NT2/D1 (cell line): ENCODE measurements around the gene SFTPA2.

Experiments used
- YY1 ChIP-seq: IDR thresholded peaks from 2 replicates; pipeline ENCODE4 v1.6.1; 2011; ENCODE audit not compliant: insufficient read length, insufficient read depth
- ZNF274 ChIP-seq: IDR thresholded peaks from 2 replicates; pipeline ENCODE4 v1.6.1; 2011; ENCODE audit warnings: mild to moderate bottlenecking, low read depth, low read length

DNA sequence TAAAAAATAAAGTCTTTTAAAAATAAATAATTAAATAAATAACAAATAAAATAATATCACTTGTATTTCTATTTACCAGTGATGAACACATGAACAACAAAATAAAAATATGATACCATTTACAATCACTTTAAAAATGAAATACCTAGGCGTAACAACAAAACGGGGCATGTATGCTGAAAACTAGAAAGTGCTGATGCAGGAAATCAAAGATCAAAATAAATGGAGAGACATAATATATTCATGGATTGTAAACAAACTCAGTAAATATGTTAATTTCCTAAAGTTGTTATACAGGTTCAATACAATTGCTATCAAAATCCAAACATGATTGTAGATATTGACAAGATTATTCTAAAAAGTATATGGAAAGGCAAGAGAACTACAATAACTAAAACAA lies 19.2 kb upstream of the SFTPA2 start:
- TF ChIP-seq YY1 (no peak), ZNF274 (no peak)
